Stimulated activated CD4-positive, alpha-beta T cell treated with anti-CD3 and anti-CD28 coated beads, TNF-alpha, amount 100 ng/mL, for 1 hour (primary cell): ENCODE results near the gene EPS15.
"Not testable (repeated sequence)": the region's sequence is repeated elsewhere in the genome, so short reads cannot be mapped to it uniquely, and the experiment has no call there.

Experiments used
- DNase-seq, 3 donors: peaks; one replicate each; pipeline ENCODE4 v3.0.0-alpha.2; 2020; ENCODE audit warnings: low read depth in 3 of 3, low spot score in 1 of 3

The EPS15 gene

GRCh38 chr1:51515982-51516648, 3.0 kb downstream of the EPS15 start:
- no peak for DNase-seq

- DNase-seq: no peak
These were observed 3.6 kb downstream of the EPS15 start for GRCh38 chr1:51515312-51515960.

DNA sequence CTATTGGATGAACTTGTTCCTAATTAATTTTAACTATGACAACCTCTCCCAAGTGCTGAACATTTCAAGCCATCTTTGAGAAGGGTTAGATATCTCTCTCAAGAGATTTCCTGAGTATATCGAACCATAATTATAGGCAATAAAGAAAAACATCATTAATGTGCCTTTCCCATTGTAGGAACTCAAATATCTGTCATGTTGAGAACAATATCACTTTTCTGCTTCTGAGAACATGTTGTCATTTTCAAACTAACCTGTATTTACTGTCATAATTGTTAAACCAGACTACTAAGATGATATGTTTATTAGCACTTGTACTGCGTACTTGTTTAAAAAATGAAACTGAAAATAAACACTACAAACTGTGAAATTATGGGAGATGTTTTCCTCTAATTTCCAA, 4.3 kb downstream of the EPS15 start:
- DNase-seq: no peak

DNA sequence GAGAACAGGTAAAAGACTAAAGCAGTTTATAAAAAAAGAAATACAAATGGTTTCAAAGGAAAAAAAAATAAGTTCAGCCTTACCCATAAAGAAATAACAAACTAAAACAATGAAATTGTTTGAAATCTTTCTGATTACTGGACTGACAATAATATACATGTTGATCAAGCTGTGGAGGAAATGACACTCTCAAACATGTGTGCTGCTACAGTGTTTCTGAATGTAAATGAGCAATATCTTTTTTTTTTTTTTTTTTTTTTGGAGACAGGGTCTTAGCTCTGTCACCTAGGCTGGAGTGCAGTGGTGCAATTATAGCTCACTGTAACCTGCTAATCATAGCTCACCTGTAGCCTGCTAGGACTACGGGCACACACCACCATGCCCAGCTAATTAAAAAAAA, 6.5 kb downstream of the EPS15 start:
- DNase-seq: no peak

DNA sequence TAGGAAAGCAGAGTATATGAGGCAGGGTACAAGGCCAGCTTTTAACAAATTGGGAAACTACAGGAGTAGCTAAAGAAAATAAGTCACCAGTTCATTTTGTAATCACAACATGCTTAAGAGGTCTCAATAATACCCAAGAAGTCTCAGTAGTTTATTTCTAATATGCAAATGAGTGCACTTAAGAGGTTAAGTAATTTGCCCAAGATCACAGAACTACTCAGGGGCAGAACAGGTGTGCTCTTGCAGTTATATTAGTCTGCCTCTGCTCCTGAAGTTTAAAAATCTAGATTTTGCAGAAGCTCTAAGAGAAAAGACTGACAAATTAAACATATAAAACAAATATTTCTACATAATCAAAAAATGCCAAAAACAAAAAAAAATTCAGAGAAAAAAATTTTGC, 6.9 kb downstream of the EPS15 start:
- DNase-seq: no peak

GRCh38 chr1:51509773-51510172, 9.3 kb downstream of the EPS15 start:
- no peak for DNase-seq

- no peak for DNase-seq
These were observed 12.5 kb downstream of the EPS15 start for GRCh38 chr1:51506537-51506936.

DNA sequence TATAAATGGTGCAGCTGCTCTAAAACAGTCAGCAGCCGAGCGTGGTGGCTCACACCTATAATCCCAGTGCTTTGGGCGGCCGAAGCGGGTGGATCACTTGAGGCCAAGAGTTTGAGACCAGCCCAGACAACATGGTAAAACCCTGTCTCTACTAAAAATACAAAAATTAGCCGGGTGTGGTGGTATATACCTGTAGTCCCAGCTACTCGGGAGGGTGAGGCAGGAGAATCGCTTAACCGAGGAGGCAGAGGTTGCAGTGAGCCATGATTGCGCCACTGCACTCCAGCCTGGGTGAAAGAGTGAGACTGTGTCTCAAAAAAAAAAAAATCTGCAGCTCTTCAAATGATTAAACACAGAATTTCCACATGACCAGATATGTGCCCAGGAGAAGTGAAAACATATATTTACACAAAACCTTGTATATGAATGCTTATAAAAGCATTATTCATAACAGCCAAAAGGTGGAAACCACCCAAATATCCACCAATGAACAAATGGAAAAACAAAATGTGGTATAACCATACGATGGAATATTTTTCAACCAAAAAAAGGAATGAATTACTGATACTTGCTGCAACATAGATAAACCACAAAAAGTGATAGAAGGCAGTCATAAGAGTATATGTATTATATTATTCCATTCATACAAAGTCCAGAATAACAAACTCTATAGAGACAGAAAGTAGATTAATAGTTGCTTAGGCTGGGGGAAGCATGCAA, 14.1 kb downstream of the EPS15 start:
- no peak for DNase-seq

DNA sequence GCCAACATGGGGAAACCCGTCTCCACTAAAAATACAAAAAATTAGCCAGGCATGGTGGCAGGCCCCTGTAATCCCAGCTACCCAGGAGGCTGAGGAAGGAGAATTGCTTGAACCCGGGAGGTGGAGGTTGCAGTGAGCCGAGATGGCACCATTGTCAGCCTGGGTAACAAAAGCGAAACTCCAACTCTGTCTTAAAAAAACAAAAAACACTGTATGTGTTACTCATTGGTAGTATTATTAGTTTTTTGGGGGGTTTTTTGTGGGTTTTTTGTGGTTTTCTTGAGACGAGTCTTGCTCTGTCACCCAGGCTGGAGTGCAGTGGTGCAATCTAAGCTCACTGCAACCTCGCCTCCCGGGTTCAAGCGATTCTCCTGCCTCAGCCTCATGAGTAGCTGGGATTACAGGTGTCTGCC, 17.8 kb downstream of the EPS15 start:
- not testable (repeated sequence) for DNase-seq

- DNase-seq: no peak
These were observed 19.4 kb downstream of the EPS15 start for GRCh38 chr1:51499694-51500093.

DNA sequence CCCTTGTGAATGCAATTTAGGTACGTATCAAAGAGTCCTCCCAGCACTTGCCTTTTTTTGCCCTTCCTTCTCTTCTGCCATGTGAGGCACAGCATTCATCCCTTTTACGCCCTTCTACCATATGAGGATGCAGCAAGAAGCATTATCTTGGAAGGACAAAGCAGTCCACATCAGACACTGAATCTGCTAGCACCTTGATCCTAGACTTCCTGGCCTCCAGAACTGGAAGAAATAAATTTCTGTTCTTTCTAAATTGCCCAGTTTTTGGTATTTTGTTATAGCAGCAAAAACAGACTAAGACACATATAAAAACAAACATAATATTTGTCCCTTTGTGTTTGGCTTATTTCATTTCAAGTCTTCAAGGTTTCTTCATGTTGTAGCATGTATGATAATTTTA, 20.1 kb downstream of the EPS15 start:
- no peak for DNase-seq

GRCh38 chr1:51497340-51497739, 21.7 kb downstream of the EPS15 start:
- no peak for DNase-seq

DNA sequence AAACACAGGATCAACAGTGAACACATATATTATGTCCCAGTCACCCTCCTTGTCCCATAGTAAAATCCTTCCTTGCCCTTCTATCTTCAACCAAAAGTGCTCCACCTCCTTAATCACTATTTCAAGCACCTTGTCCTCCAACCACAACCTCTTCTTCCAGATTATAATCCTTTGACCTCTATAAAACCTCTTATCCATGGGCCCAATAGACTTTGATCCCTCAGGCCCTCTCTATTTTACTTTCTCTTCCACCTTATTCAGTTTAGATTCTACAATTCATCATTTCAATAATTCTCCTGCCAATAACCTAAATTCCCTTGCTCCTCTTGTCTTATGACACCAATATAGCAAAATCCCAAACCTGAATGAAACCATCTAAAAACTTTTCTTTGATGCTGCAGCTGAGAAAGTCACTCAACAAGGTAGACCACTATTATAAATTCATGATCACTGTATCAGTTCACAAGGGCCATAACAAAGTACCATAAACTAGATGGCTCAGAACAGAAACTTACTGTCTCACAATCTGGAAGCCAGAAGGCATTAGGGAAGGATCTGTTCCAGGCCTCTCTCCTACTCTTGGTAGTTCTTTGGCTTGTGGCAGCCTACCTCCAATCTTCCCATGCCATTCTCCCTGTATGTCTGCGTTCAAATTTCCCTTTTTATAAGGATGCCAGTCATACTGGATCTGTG, 24.8 kb downstream of the EPS15 start:
- no peak for DNase-seq

DNA sequence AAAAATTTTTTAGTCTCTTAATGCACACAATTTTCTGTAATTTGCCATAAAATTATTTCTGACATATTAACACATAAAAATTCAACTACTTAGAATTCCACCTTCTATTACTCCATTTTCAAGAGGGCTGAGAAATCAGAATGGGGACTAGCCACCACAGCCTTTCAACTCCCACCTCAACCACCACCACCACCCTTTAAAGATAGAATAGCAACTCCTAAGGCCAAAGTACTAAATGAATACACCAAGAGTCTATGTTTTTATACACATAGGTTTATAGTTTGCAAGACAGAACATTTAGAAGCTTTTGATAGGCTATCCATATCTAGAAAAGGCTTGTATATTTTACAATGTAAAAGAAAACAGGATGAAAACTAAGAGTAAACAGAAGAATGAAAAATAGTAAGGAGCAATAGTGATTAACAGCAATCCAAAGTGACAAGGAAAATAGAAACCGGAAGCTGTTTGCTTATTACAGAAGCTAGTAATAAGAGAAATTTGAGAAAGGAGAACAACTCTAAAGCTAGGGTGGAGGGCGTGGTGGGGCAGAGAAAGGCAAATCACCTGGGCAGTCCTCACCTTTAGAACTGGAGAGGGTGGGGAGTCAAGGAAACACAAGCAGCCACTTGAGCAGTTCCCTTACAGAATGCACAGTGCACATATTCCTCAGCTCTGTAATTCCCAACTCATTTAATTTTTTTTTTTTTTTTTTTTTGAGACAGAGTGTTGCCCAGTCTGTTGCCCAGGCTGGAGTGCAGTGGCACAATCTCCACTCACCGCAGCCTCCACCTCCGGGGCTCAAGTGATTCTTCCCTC, 27.7 kb downstream of the EPS15 start:
- DNase-seq: no peak

GRCh38 chr1:51489472-51489871, 29.6 kb downstream of the EPS15 start:
- no peak for DNase-seq

GRCh38 chr1:51488372-51489050, 30.6 kb downstream of the EPS15 start:
- no peak for DNase-seq

DNA sequence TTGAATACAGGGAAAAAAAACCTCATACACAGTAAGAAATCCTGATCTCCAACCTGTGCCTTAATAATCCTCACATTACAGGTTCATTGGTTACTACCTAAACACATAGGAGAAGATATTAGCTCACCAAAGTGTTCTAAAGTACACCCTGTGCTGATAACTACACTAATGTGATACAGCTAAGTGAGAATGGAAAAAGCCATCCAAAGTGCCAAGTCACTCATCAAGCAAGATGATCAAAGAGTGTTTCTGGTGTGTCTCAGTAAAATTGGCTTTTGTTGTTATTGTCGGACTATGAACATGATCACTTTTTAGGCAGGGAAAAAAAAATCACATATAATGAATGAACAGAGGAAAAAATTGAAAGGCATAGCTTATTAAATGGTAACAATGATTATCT, 31.4 kb downstream of the EPS15 start:
- no peak for DNase-seq

DNA sequence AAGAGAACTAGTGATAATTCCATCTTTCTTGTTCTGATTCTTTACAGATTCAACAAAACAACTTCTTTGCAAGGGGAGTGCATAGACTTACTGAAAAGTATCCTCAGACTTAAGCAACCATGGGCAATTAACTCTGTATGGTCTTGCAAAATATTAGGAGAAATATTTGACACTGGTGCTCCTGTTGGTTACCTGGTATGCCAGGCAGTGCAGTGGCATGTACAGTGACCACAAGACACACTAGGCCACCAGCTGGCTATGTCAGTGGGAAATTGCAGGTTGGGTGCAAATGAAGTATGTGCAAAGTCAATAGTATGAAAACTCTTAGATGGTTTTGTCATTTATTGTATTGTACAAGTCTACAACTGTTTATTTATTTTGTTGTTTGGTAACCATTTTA, 34.5 kb downstream of the EPS15 start:
- DNase-seq: no peak

- DNase-seq: no peak
These were observed 36.2 kb downstream of the EPS15 start for GRCh38 chr1:51482881-51483280.

DNA sequence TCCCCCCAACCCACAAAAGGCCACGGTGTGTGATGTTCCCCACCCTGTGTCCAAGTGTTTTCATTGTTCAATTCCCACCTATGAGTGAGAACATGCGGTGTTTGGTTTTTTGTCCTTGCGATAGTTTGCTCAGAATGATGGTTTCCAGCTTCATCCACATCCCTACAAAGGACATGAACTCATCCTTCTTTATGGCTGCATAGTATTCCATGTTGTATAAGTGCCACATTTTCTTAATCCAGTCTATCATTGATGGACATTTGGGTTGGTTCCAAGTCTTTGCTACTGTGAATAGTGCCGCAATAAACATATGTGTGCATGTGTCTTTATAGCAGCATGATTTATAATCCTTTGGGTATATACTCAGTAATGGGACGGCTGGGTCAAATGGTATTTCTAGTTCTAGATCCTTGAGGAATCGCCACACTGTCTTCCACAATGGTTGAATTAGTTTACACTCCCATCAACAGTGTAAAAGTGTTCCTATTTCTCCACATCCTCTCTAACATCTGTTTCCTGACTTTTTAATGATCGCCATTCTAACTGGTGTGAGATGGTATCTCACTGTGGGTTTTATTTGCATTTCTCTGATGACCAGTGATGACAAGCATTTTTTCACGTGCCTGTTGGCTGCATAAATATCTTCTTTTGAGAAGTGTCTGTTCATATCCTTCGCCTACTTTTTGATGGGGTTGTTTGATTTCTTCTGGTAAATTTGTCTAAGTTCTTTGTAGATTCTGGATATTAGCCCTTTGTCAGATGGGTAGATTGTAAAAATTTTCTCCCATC, 44.0 kb downstream of the EPS15 start:
- not testable (repeated sequence) for DNase-seq
